Motor neuron (in vitro differentiated cells): ENCODE results near the gene RNU1-4. TPM values are rescaled to one million over a fixed set of nuclear protein-coding genes. Genes with fewer than 3 reads are reported as not detected.
"Not testable (repeated sequence)": the region's sequence is repeated elsewhere in the genome, so short reads cannot be mapped to it uniquely, and the experiment has no call there.

Source experiments
- ATAC-seq, 8 experiments: fragments of 200-7000 bp; cut with Tn5 transposase; replicated peaks in 6 of 8; 2 replicates each; pipeline ENCODE4 v1.8.0; 2021; ENCODE audit warnings: mild to moderate bottlenecking in 8 of 8, moderate library complexity in 8 of 8
- H3K27ac ChIP-seq, 2 donors: fragments of 250-450 bp; sonication (Bioruptor Pico); 2 replicates each; pipeline ENCODE4 v1.9.0; 2021; ENCODE audit warnings: antibody characterized with exemption in 2 of 2, mild to moderate bottlenecking in 2 of 2, moderate library complexity in 1 of 2
- H3K4me1 ChIP-seq, 2 donors: fragments of 250-450 bp; sonication (Bioruptor Pico); replicated peaks in 1 of 2; 2 replicates each; pipeline ENCODE4 v1.6.1; 2021; ENCODE audit warnings: antibody characterized with exemption in 2 of 2, mild to moderate bottlenecking in 2 of 2, moderate library complexity in 1 of 2
- H3K4me3 ChIP-seq, 5 donors: fragments of 250-450 bp; sonication (Bioruptor Pico); 2 replicates each; pipeline ENCODE4 v1.9.0; 2021; ENCODE audit warnings: antibody characterized with exemption in 5 of 5, mild to moderate bottlenecking in 5 of 5, moderate library complexity in 4 of 5
- WGBS, 10 experiments: fragments of 450-650 bp; shearing (Covaris generic); methylation state at CpG; one replicate each; pipeline ENCODE4 v1.0.0; 2022; 5-methylcytosine and 5-hydroxymethylcytosine counted together
- in situ Hi-C, 9 experiments: fragments of 400-800 bp; cut with MboI; loops; one replicate each; pipeline ENCODE4 v1.15.0; 2021; ENCODE audit warnings: low sequenced_read_pairs in 9 of 9, low pct_unique_long_range_greater_than_20kb in 2 of 9; ENCODE audit not compliant: unreplicated experiment in 9 of 9
- total RNA-seq, 8 experiments: library from RNA; unstranded; fragments of 300-600 nt; gene quantifications; 2 replicates each; pipeline versions ENCODE4 v1.2.3 to v1.2.4, GENCODE V29; 2022

RNU1-4 gene
- total RNA-seq, 8 experiments from 2014 or later, result 10,501 to 35,099 (median 17,750) TPM

- H3K4me3 ChIP-seq, H3K27ac ChIP-seq, in situ Hi-C loops, ATAC-seq: not testable (repeated sequence)
- peaks cover 4 to 12% of the 10 kb centered on the region in 2 donors for H3K4me1 ChIP-seq
- 80 to 83% methylated on average over 1 to 4 of the region's 6 CpGs; no CpG with 5 or more reads in 8 of the 10 experiments for whole genome bisulfite sequencing, 10 experiments
These were observed 30.7 kb downstream of the RNU1-4 start for GRCh38 chr1:16770896-16771446.

DNA sequence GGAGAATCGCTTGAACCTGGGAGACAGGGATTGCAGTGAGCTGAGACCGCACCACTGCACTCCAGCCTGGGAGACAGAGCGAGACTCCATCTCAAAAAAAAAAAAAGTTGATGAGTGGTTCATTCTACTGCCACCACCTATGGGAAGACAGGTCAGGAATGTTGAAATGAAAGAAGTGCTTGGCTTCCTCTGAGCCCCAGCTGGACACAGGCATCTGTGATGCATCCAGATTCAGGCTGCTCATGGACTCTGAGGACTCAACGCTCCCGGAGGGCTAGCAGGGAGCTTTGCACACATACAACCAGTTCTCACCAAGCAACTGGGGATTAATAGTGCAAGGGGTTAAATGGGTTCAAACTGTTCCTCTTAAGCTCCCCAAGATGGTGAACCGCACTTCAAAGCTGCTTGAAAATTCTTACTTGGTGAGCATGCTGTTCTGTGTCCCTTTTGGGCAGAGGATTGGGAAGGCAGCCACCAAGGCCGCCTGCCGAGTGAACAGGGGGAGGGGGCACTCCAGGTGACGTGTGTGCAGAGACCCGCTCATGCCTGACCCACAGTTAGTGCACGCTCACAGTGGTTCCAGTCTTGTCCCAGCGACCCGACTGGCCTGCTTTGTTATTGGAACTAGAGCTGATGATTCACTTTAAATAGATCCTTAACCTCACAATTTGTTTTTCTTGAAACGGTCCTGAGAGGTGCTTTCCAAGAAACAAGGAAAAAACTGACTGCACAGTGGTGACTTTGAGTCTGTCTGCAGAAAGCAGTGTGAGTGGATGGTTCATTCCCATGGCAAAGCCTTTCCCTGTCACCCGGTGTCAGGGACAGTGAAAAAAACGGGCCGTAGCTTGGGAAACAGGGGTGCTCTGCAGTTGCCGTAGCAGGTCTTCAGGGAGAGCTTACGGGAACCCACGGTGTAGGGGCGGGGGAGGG is 32.2 kb downstream of the RNU1-4 start:
- WGBS, 10 experiments, result 85 to 87% (median 85%) methylated on average over 3 to 11 of the region's 21 CpGs; no CpG with 5 or more reads in 6 of the 10 experiments
- peak in 6 of 8 experiments; percentile 19 to 62 (median 45) for ATAC-seq
- in situ Hi-C loops, H3K27ac ChIP-seq, H3K4me3 ChIP-seq, H3K4me1 ChIP-seq: not testable (repeated sequence)

- no CpG with 5 or more reads among the region's 9 CpGs for WGBS, 10 experiments
- peaks cover 4 to 12% of the 10 kb centered on the region in 2 donors for H3K4me1 ChIP-seq
- peak in 4 of 8 experiments; percentile 10 to 24 (median 15) for ATAC-seq
- H3K4me3 ChIP-seq, H3K27ac ChIP-seq, in situ Hi-C loops: not testable (repeated sequence)
These were observed 32.9 kb downstream of the RNU1-4 start for GRCh38 chr1:16773205-16773596.

- WGBS, 10 experiments, result 86% methylated on average over 1 of the region's 6 CpGs; no CpG with 5 or more reads in 9 of the 10 experiments
- in situ Hi-C loops, H3K27ac ChIP-seq, H3K4me3 ChIP-seq: not testable (repeated sequence)
- H3K4me1 ChIP-seq, result peaks cover 4 to 12% of the 10 kb centered on the region in 2 donors
- peak; percentile 28 to 68 (median 48) for ATAC-seq
These were observed 33.4 kb downstream of the RNU1-4 start for GRCh38 chr1:16773723-16774122.

GRCh38 chr1:16774773-16775172 is 34.5 kb downstream of the RNU1-4 start:
- no CpG with 5 or more reads among the region's 14 CpGs for WGBS, 10 experiments
- H3K4me1 ChIP-seq, result peaks cover 4 to 12% of the 10 kb centered on the region in 2 donors
- ATAC-seq, in situ Hi-C loops, H3K27ac ChIP-seq, H3K4me3 ChIP-seq: not testable (repeated sequence)

GRCh38 chr1:16775290-16775689 is 35.0 kb downstream of the RNU1-4 start:
- peaks cover 4 to 12% of the 10 kb centered on the region in 2 donors for H3K4me1 ChIP-seq
- in situ Hi-C loops, H3K27ac ChIP-seq, H3K4me3 ChIP-seq, ATAC-seq: not testable (repeated sequence)
- WGBS, 10 experiments, result no CpG with 5 or more reads among the region's 8 CpGs

- ATAC-seq, result not testable (repeated sequence)
These were observed 35.9 kb downstream of the RNU1-4 start for GRCh38 chr1:16776248-16776647.

GRCh38 chr1:16776835-16777234 is 36.5 kb downstream of the RNU1-4 start:
- H3K4me3 ChIP-seq, ATAC-seq, in situ Hi-C loops, H3K27ac ChIP-seq: not testable (repeated sequence)
- peaks cover 4 to 12% of the 10 kb centered on the region in 2 donors for H3K4me1 ChIP-seq
- 80 to 100% (median 83%) methylated on average over 1 of the region's 5 CpGs; no CpG with 5 or more reads in 7 of the 10 experiments for WGBS, 10 experiments

More at GRCh38 chr1:16776248-16776647, 35.9 kb downstream of the RNU1-4 start:
- no CpG with 5 or more reads among the region's 8 CpGs for WGBS, 10 experiments
- H3K4me1 ChIP-seq, result peaks cover 4 to 12% of the 10 kb centered on the region in 2 donors
- H3K27ac ChIP-seq, H3K4me3 ChIP-seq, in situ Hi-C loops: not testable (repeated sequence)

DNA sequence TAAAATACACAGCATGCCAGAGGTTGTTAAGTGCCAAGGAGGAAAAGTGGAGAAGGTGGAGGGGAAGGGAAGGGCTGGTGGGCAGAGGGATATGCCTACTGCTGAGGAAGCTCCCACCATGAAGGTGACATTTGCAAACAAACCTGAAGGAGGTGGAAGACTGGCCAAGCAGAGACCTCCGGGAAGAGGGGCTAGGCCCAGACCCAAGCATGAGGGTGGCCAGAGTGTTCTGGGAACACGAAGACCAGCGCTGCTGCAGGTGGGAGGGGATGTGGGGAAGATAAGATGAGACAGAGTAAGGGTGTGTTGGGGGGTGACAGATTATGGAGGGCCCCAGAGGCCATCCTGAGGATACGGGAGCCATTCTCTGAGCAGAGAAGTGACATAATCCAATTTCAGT is 37.5 kb downstream of the RNU1-4 start:
- in situ Hi-C loops, H3K4me3 ChIP-seq, ATAC-seq, H3K4me1 ChIP-seq: not testable (repeated sequence)
- 45 to 100% (median 82%) methylated on average over 1 to 4 of the region's 4 CpGs; no CpG with 5 or more reads in 2 of the 10 experiments for WGBS, 10 experiments
- peak overlapping the region in 1 of 2 donors; percentile 47 for H3K27ac ChIP-seq

- in situ Hi-C loops, H3K27ac ChIP-seq, H3K4me3 ChIP-seq, ATAC-seq, H3K4me1 ChIP-seq: not testable (repeated sequence)
- 66 to 92% (median 83%) methylated on average over 2 to 5 of the region's 5 CpGs; no CpG with 5 or more reads in 1 of the 10 experiments for WGBS, 10 experiments
These were observed 39.2 kb downstream of the RNU1-4 start for GRCh38 chr1:16779525-16779924.

DNA sequence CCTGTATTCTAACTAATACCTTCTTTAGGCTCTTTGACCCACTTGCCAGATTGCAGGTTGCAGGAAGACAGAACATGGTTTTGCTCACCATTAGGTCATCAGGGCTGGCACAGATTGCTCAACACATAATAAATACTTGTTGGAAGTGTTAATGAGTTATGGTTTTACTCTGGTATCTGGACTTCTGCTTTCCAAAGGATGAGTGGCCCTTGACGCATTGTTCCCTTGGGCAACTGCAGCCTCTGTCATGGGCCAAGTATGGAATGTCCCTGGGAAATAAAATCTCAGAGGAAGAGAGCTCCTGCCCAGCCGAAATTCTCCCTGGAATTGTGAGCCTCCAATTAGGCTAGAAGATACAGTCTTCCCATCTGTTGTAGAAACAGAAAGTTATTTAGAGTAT is 40.7 kb downstream of the RNU1-4 start:
- peak in 6 of 8 experiments; percentile 34 to 62 (median 42) for ATAC-seq
- in situ Hi-C loops, result not testable (repeated sequence)

GRCh38 chr1:16781625-16782024 is 41.3 kb downstream of the RNU1-4 start:
- ATAC-seq, H3K4me1 ChIP-seq, in situ Hi-C loops, H3K4me3 ChIP-seq, H3K27ac ChIP-seq: not testable (repeated sequence)
- WGBS, 10 experiments, result 83 to 93% (median 83%) methylated on average over 1 to 3 of the region's 5 CpGs; no CpG with 5 or more reads in 7 of the 10 experiments

More for the DNA sequence above, 40.7 kb downstream of the RNU1-4 start:
- not testable (repeated sequence) for H3K4me1 ChIP-seq, H3K27ac ChIP-seq, H3K4me3 ChIP-seq
- no CpG with 5 or more reads among the region's 2 CpGs for WGBS, 10 experiments

- H3K4me1 ChIP-seq, H3K27ac ChIP-seq, in situ Hi-C loops, H3K4me3 ChIP-seq: not testable (repeated sequence)
- no CpG with 5 or more reads among the region's 2 CpGs for WGBS, 10 experiments
- ATAC-seq, result peak in 1 of 8 experiments; percentile 36
These were observed 44.6 kb downstream of the RNU1-4 start for GRCh38 chr1:16784955-16785354.
